HepG2 (cell line): Measurements from ENCODE around the gene PPIG. TPM values are rescaled to one million over a fixed set of nuclear protein-coding genes. Genes with fewer than 3 reads are reported as not detected.

Experiments used
- ATAC-seq: fragments of 200-7000 bp; cut with Tn5 transposase; 3 replicates; pipeline ENCODE4 v1.9.1; 2020; ENCODE audit warnings: mild to moderate bottlenecking, moderate library complexity
- BruUV-seq: library from RNA; stranded (reverse); fragments of 400-500 nt; replicated peaks from 2 replicates; lab custom pipeline; 2021; lab: Mats Ljungman, UMichigan
- CTCF ChIA-PET: fragments of 300-600 bp; formaldehyde crosslinking; extraction: SDS; loops from one replicate; lab custom pipeline; 2021; ENCODE audit warnings: low total read pairs, inconsistent platforms, low intra/inter-chr PET ratio; lab: Yijun Ruan, JAX
- POLR2A ChIA-PET: fragments of 350-600 bp; sonication (Branson Sonifier 250); formaldehyde crosslinking; loops from one replicate; lab custom pipeline; 2020; ENCODE audit warnings: antibody characterized with exemption, inconsistent platforms; lab: Yijun Ruan, JAX
- DNase-seq: peaks from one replicate; pipeline ENCODE4 v3.0.0-alpha.2; 2015; ENCODE audit warnings: low spot score
- FAIRE-seq: peaks from 3 replicates; lab custom pipeline; 2011; peaks lifted over from hg19 to GRCh38; lab: Jason Lieb, UNC
- H2AFZ ChIP-seq: one replicate; pipeline ENCODE4 v1.6.1; 2011; ENCODE audit warnings: low read length, inconsistent platforms
- H3K27ac ChIP-seq: fragments of 300-600 bp; 3 replicates; pipeline ENCODE4 v1.8.0; 2011; ENCODE audit warnings: mixed run types, mild to moderate bottlenecking, mixed read lengths, low read length, inconsistent platforms; ENCODE audit not compliant: insufficient read depth; ENCODE audit errors: extremely low read length
- H3K27me3 ChIP-seq, 2 experiments: fragments of 200-600 bp in 1 of 2; 2 replicates in 1 of 2; 3 replicates in 1 of 2; pipeline versions ENCODE4 v1.6.0 to v1.8.0; 2011; ENCODE audit warnings: low read length in 2 of 2, mild to moderate bottlenecking in 2 of 2, moderate library complexity in 2 of 2, inconsistent platforms in 1 of 2; ENCODE audit not compliant: insufficient read depth in 2 of 2, control insufficient read depth in 1 of 2
- H3K36me3 ChIP-seq, 2 experiments: fragments of 200-600 bp in 1 of 2; replicated peaks in 1 of 2; 2 replicates in 1 of 2; 3 replicates in 1 of 2; pipeline versions ENCODE4 v1.5.1 to v1.8.0; 2011; ENCODE audit warnings: low read length in 2 of 2, inconsistent platforms in 1 of 2; ENCODE audit not compliant: insufficient read depth in 2 of 2, control insufficient read depth in 1 of 2
- H3K4me1 ChIP-seq: 2 replicates; pipeline ENCODE4 v1.5.1; 2012; ENCODE audit warnings: low read length, inconsistent platforms; ENCODE audit not compliant: insufficient read depth
- H3K4me2 ChIP-seq: 2 replicates; pipeline ENCODE4 v1.6.0; 2011; ENCODE audit warnings: low read depth, low read length, inconsistent platforms
- H3K4me3 ChIP-seq, 3 experiments: fragments of 200-600 bp in 1 of 3; sonication (generic), shearing (Covaris generic) in 1 of 3; replicated peaks in 1 of 3; 2 replicates each; pipeline ENCODE4 v1.5.1; 2011 to 2016; ENCODE audit warnings: low read length in 3 of 3, inconsistent platforms in 2 of 3, low read depth in 2 of 3, mild to moderate bottlenecking in 2 of 3, control low read depth in 1 of 3, mixed read lengths in 1 of 3; ENCODE audit not compliant: insufficient read depth in 1 of 3
- H3K79me2 ChIP-seq: one replicate; pipeline ENCODE4 v1.6.1; 2011; ENCODE audit warnings: low read length, inconsistent platforms; ENCODE audit not compliant: insufficient read depth
- H3K9ac ChIP-seq: 2 replicates; pipeline ENCODE4 v1.6.0; 2011; ENCODE audit warnings: mild to moderate bottlenecking, low read depth, low read length, inconsistent platforms; ENCODE audit not compliant: insufficient read depth
- H3K9me3 ChIP-seq: 2 replicates; pipeline ENCODE4 v1.5.1; 2012; ENCODE audit warnings: mild to moderate bottlenecking, low read length
- H4K20me1 ChIP-seq: 2 replicates; pipeline ENCODE4 v1.6.0; 2011; ENCODE audit warnings: inconsistent platforms, mild to moderate bottlenecking, low read length, moderate library complexity; ENCODE audit not compliant: insufficient read depth
- ATM ChIP-seq: fragments of 450-650 bp; IDR thresholded peaks from 2 replicates; pipeline ENCODE4 v1.7.1; 2017; ENCODE audit warnings: mild to moderate bottlenecking, borderline replicate concordance
- FOXO4 ChIP-seq: sonication (generic); formaldehyde crosslinking; conservative IDR thresholded peaks from 2 replicates; pipeline ENCODE4 v1.8.1; 2023; ENCODE audit warnings: missing genetic modification reagents
- ZEB1 ChIP-seq: IDR thresholded peaks from 2 replicates; pipeline ENCODE4 v1.6.1; 2012; ENCODE audit warnings: mild to moderate bottlenecking, low read depth, inconsistent platforms; ENCODE audit not compliant: insufficient replicate concordance
- ZMYM2 ChIP-seq: sonication (generic); formaldehyde crosslinking; IDR thresholded peaks from 2 replicates; pipeline ENCODE4 v1.8.0; 2022; ENCODE audit warnings: mild to moderate bottlenecking, missing genetic modification reagents
- ZMYM3 ChIP-seq: sonication (generic); formaldehyde crosslinking; IDR thresholded peaks from 2 replicates; pipeline ENCODE4 v1.5.1; 2020; ENCODE audit warnings: mild to moderate bottlenecking, missing genetic modification reagents
- ZNF225 ChIP-seq: sonication (generic); formaldehyde crosslinking; IDR thresholded peaks from 2 replicates; pipeline ENCODE4 v1.4.0; 2020; ENCODE audit warnings: mild to moderate bottlenecking, missing genetic modification reagents
- ZNF343 ChIP-seq: sonication (generic); formaldehyde crosslinking; IDR thresholded peaks from 2 replicates; pipeline ENCODE4 v1.4.0; 2020; ENCODE audit warnings: mild to moderate bottlenecking, missing genetic modification reagents
- ZNF768 ChIP-seq: sonication (generic); formaldehyde crosslinking; IDR thresholded peaks from 2 replicates; pipeline ENCODE4 v1.4.0; 2020; ENCODE audit warnings: missing genetic modification reagents
- ZNF770 ChIP-seq: sonication (generic); formaldehyde crosslinking; IDR thresholded peaks from 2 replicates; pipeline ENCODE4 v1.5.0; 2020; ENCODE audit warnings: mild to moderate bottlenecking, missing genetic modification reagents
- WGBS: methylation state at CpG from one replicate; pipeline ENCODE4 v1.1.6; 2017; ENCODE audit warnings: low lambda C conversion rate; 5-methylcytosine and 5-hydroxymethylcytosine counted together
- in situ Hi-C: cut with HindIII; loops from 2 replicates; pipeline ENCODE4 v1.10.0; 2017; ENCODE audit warnings: low pct_unique_long_range_greater_than_20kb; ENCODE audit not compliant: extremely low pct_ligation_motif_present
- intact Hi-C: fragments of 100-400 bp; cut with micrococcal nuclease; formaldehyde crosslinking; loops from one replicate; pipeline ENCODE4 v1.10.0; 2022; ENCODE audit not compliant: unreplicated experiment
- polyA plus RNA-seq, 8 experiments: library from polyadenylated mRNA; depleted of rRNA in 3 of 8; stranded (reverse) in 7 of 8; unstranded in 1 of 8; fragments of >200 nt; fragmentation: Illumina TruSeq in 4 of 8; extraction: Trizol in 4 of 8; gene quantifications; 2 replicates each; pipeline versions ENCODE4 v1.2.1 to v1.2.3, GENCODE V29; 2011 to 2016; ENCODE audit warnings: low read depth in 4 of 8, missing spikeins in 1 of 8, mixed read lengths in 1 of 8; ENCODE audit not compliant: insufficient read depth in 1 of 8
- total RNA-seq, 5 experiments: library from RNA; depleted of rRNA; stranded (reverse); fragments of >200 nt; fragmentation: Illumina TruSeq; extraction: Trizol; gene quantifications; 2 replicates each; pipeline ENCODE4 v1.2.3, GENCODE V29; 2016; ENCODE audit warnings: low read depth in 1 of 5
- TF ChIP-seq, protein P1 (sequence below): fragments of 450-650 bp; IDR thresholded peaks from 2 replicates; pipeline ENCODE4 v1.6.1; 2017; ENCODE audit warnings: mild to moderate bottlenecking
- TF ChIP-seq, protein P2 (sequence below): sonication (generic); formaldehyde crosslinking; IDR thresholded peaks from 2 replicates; pipeline ENCODE4 v1.5.0; 2020; ENCODE audit warnings: mild to moderate bottlenecking, missing genetic modification reagents

The PPIG gene
- total and polyA plus RNA-seq, 2 of the 13 experiments (the other 11 are each of a cell fraction or from before 2014, with no cell fraction given) = 31.3 to 81.0 TPM

DNA sequence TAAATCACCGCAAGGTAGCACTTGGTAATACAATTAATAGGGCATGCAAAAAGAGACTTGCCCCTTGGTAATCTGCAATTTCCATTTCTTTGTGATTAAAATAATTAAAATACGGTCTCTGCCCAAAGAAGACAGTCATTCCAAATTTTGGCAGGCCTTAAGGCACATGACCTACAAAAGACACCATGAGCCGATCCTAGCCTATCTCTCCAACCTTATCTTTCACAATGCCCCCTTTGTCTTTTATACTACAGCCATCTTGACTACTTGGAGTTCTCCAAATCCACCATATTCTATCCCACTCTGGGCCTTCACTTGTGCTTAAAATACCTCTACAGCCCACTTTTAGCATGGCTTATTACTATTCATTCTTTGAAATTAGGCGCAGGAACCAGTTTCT is 86.8 kb downstream of the PPIG start:
- in situ Hi-C loops = loop anchor here (10.0 kb wide), 1 partner anchor 146 kb away; no protein-coding TSS in a partner anchor
- TF ChIP-seq ZNF770 (CRISPR knock-in tag) = no peak
- no peak for TF ChIP-seq FOXO4
- no peak for TF ChIP-seq ZMYM2 (CRISPR knock-in tag)
- no peak for TF ChIP-seq ZNF343 (CRISPR knock-in tag)
- no peak for TF ChIP-seq ZNF225 (CRISPR knock-in tag)
- no peak for TF ChIP-seq ZMYM3
- TF ChIP-seq ATM = no peak
- no peak for TF ChIP-seq ZEB1
- TF ChIP-seq ZNF768 (CRISPR knock-in tag) = no peak
- TF ChIP-seq, protein P1, sequence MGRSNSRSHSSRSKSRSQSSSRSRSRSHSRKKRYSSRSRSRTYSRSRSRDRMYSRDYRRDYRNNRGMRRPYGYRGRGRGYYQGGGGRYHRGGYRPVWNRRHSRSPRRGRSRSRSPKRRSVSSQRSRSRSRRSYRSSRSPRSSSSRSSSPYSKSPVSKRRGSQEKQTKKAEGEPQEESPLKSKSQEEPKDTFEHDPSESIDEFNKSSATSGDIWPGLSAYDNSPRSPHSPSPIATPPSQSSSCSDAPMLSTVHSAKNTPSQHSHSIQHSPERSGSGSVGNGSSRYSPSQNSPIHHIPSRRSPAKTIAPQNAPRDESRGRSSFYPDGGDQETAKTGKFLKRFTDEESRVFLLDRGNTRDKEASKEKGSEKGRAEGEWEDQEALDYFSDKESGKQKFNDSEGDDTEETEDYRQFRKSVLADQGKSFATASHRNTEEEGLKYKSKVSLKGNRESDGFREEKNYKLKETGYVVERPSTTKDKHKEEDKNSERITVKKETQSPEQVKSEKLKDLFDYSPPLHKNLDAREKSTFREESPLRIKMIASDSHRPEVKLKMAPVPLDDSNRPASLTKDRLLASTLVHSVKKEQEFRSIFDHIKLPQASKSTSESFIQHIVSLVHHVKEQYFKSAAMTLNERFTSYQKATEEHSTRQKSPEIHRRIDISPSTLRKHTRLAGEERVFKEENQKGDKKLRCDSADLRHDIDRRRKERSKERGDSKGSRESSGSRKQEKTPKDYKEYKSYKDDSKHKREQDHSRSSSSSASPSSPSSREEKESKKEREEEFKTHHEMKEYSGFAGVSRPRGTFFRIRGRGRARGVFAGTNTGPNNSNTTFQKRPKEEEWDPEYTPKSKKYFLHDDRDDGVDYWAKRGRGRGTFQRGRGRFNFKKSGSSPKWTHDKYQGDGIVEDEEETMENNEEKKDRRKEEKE = no peak
- TF ChIP-seq, protein P2, sequence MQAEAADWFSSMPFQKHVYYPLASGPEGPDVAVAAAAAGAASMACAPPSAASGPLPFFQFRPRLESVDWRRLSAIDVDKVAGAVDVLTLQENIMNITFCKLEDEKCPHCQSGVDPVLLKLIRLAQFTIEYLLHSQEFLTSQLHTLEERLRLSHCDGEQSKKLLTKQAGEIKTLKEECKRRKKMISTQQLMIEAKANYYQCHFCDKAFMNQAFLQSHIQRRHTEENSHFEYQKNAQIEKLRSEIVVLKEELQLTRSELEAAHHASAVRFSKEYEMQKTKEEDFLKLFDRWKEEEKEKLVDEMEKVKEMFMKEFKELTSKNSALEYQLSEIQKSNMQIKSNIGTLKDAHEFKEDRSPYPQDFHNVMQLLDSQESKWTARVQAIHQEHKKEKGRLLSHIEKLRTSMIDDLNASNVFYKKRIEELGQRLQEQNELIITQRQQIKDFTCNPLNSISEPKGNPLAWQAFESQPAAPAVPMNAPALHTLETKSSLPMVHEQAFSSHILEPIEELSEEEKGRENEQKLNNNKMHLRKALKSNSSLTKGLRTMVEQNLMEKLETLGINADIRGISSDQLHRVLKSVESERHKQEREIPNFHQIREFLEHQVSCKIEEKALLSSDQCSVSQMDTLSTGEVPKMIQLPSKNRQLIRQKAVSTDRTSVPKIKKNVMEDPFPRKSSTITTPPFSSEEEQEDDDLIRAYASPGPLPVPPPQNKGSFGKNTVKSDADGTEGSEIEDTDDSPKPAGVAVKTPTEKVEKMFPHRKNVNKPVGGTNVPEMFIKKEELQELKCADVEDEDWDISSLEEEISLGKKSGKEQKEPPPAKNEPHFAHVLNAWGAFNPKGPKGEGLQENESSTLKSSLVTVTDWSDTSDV (CRISPR knock-in tag) = no peak

More for the DNA sequence above, 86.8 kb downstream of the PPIG start:
- FAIRE-seq = no peak
- Histone ChIP-seq H3K27ac (no peak overlapping the region), H3K9me3 (no peaks in the 10 kb centered on the region), H3K4me1 (peaks cover 4% of the 10 kb centered on the region; the same call in 1 of the 2 replicates), H3K4me2 (no peak overlapping the region), H2AFZ (no peak overlapping the region), H4K20me1 (no peaks in the 10 kb centered on the region), H3K9ac (no peak overlapping the region), H3K4me3 (no peak overlapping the region), H3K79me2 (no peaks in the 10 kb centered on the region), H3K36me3 (no peaks in the 10 kb centered on the region), H3K27me3 (no peaks in the 10 kb centered on the region)
- 69% methylated on average over 4 of the region's 4 CpGs for WGBS
- ChIA-PET POLR2A (no interaction called here), CTCF (no interaction called here)
- intact Hi-C loops = no loop called here
- no peak for ATAC-seq
- no TSS peak for BruUV-seq
- no peak for DNase-seq
